ENCODE results near the gene MRGPRX1.

Gene MRGPRX1

GRCh38 chr11:18981897-18982296, 42.7 kb upstream of the MRGPRX1 start:
- ATAC-seq (ENCODE audit: insufficient read depth, low read depth) = no peak
- Histone ChIP-seq H3K9ac (ENCODE audit: low read depth, low read length) (no peak overlapping the region), H3K4me3 (ENCODE audit: low read depth in 1 of 2, low read length in 2 of 2) (no peak overlapping the region), H3K27ac (ENCODE audit: low read length) (no peak overlapping the region), H3K36me3 (ENCODE audit: insufficient read depth, low read length) (no peaks in the 10 kb centered on the region), H4K20me1 (ENCODE audit: insufficient read depth, low read length) (no peaks in the 10 kb centered on the region), H2AFZ (ENCODE audit: low read depth, low read length) (no peak overlapping the region), H3K4me2 (ENCODE audit: insufficient read depth, low read length) (no peak overlapping the region), H3K4me1 (ENCODE audit: insufficient read depth, low read length) (no peaks in the 10 kb centered on the region), H3K27me3 (ENCODE audit: insufficient read depth, low read length, poor library complexity) (peaks cover 6% of the 10 kb centered on the region), H3K9me3 (ENCODE audit: insufficient read depth, low read length, severe bottlenecking) (no peaks in the 10 kb centered on the region), H3K79me2 (ENCODE audit: insufficient read depth, low read length) (no peaks in the 10 kb centered on the region)
- TF ChIP-seq, protein P1, sequence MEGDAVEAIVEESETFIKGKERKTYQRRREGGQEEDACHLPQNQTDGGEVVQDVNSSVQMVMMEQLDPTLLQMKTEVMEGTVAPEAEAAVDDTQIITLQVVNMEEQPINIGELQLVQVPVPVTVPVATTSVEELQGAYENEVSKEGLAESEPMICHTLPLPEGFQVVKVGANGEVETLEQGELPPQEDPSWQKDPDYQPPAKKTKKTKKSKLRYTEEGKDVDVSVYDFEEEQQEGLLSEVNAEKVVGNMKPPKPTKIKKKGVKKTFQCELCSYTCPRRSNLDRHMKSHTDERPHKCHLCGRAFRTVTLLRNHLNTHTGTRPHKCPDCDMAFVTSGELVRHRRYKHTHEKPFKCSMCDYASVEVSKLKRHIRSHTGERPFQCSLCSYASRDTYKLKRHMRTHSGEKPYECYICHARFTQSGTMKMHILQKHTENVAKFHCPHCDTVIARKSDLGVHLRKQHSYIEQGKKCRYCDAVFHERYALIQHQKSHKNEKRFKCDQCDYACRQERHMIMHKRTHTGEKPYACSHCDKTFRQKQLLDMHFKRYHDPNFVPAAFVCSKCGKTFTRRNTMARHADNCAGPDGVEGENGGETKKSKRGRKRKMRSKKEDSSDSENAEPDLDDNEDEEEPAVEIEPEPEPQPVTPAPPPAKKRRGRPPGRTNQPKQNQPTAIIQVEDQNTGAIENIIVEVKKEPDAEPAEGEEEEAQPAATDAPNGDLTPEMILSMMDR (IDR thresholded peaks at IDR 0.05; ENCODE audit: borderline replicate concordance, extremely low read depth, low read length, poor library complexity, severe bottlenecking) = no peak
- no peak for TF ChIP-seq EZH2 (IDR thresholded peaks at IDR 0.05; ENCODE audit: borderline replicate concordance, low read depth, low read length, severe bottlenecking)
- DNase-seq = no peak

- no peak overlapping the region for H3K9ac ChIP-seq (ENCODE audit: low read depth, low read length)
- H3K27ac ChIP-seq (ENCODE audit: low read length) = no peak overlapping the region
- peaks cover 21% of the 10 kb centered on the region for H3K27me3 ChIP-seq (ENCODE audit: insufficient read depth, low read length, poor library complexity)
- H3K9me3 ChIP-seq (ENCODE audit: insufficient read depth, low read length, severe bottlenecking) = no peaks in the 10 kb centered on the region
- no peaks in the 10 kb centered on the region for H3K79me2 ChIP-seq (ENCODE audit: insufficient read depth, low read length)
- TF ChIP-seq EZH2 (IDR thresholded peaks at IDR 0.05; ENCODE audit: borderline replicate concordance, low read depth, low read length, severe bottlenecking) = no peak
- TF ChIP-seq, protein P1 (IDR thresholded peaks at IDR 0.05; ENCODE audit: borderline replicate concordance, extremely low read depth, low read length, poor library complexity, severe bottlenecking) = no peak
- no peaks in the 10 kb centered on the region for H3K36me3 ChIP-seq (ENCODE audit: insufficient read depth, low read length)
- H3K4me3 ChIP-seq (ENCODE audit: low read depth in 1 of 2, low read length in 2 of 2) = no peak overlapping the region
- H2AFZ ChIP-seq (ENCODE audit: low read depth, low read length) = no peak overlapping the region
- no peaks in the 10 kb centered on the region for H4K20me1 ChIP-seq (ENCODE audit: insufficient read depth, low read length)
- DNase-seq = no peak
- H3K4me2 ChIP-seq (ENCODE audit: insufficient read depth, low read length) = no peak overlapping the region
- ATAC-seq (ENCODE audit: insufficient read depth, low read depth) = no peak
- H3K4me1 ChIP-seq (ENCODE audit: insufficient read depth, low read length) = no peaks in the 10 kb centered on the region
Measured at GRCh38 chr11:18974192-18974591, 35.0 kb upstream of the MRGPRX1 start.

- Histone ChIP-seq H3K27me3 (ENCODE audit: insufficient read depth, low read length, poor library complexity) (peaks cover 25% of the 10 kb centered on the region), H3K27ac (ENCODE audit: low read length) (no peak overlapping the region), H3K4me1 (ENCODE audit: insufficient read depth, low read length) (no peaks in the 10 kb centered on the region), H3K4me2 (ENCODE audit: insufficient read depth, low read length) (no peak overlapping the region), H3K79me2 (ENCODE audit: insufficient read depth, low read length) (no peaks in the 10 kb centered on the region), H3K4me3 (ENCODE audit: low read depth in 1 of 2, low read length in 2 of 2) (no peak overlapping the region), H2AFZ (ENCODE audit: low read depth, low read length) (no peak overlapping the region), H3K9ac (ENCODE audit: low read depth, low read length) (no peak overlapping the region), H3K9me3 (ENCODE audit: insufficient read depth, low read length, severe bottlenecking) (no peaks in the 10 kb centered on the region), H3K36me3 (ENCODE audit: insufficient read depth, low read length) (no peaks in the 10 kb centered on the region), H4K20me1 (ENCODE audit: insufficient read depth, low read length) (no peaks in the 10 kb centered on the region)
- no peak for TF ChIP-seq EZH2 (IDR thresholded peaks at IDR 0.05; ENCODE audit: borderline replicate concordance, low read depth, low read length, severe bottlenecking)
- TF ChIP-seq, protein P1 (IDR thresholded peaks at IDR 0.05; ENCODE audit: borderline replicate concordance, extremely low read depth, low read length, poor library complexity, severe bottlenecking) = no peak
- no peak for DNase-seq
- ATAC-seq (ENCODE audit: insufficient read depth, low read depth) = no peak
Measured at GRCh38 chr11:18972336-18972735, 33.1 kb upstream of the MRGPRX1 start.

GRCh38 chr11:18969720-18970119, 30.5 kb upstream of the MRGPRX1 start:
- H3K27ac ChIP-seq (ENCODE audit: low read length) = no peak overlapping the region
- H3K27me3 ChIP-seq (ENCODE audit: insufficient read depth, low read length, poor library complexity) = peaks cover 16% of the 10 kb centered on the region
- H3K4me3 ChIP-seq (ENCODE audit: low read depth in 1 of 2, low read length in 2 of 2) = no peak overlapping the region
- no peaks in the 10 kb centered on the region for H3K36me3 ChIP-seq (ENCODE audit: insufficient read depth, low read length)
- ATAC-seq (ENCODE audit: insufficient read depth, low read depth) (no peak), DNase-seq (no peak)
- no peaks in the 10 kb centered on the region for H3K79me2 ChIP-seq (ENCODE audit: insufficient read depth, low read length)
- H3K9ac ChIP-seq (ENCODE audit: low read depth, low read length) = no peak overlapping the region
- H4K20me1 ChIP-seq (ENCODE audit: insufficient read depth, low read length) = no peaks in the 10 kb centered on the region
- H3K9me3 ChIP-seq (ENCODE audit: insufficient read depth, low read length, severe bottlenecking) = no peaks in the 10 kb centered on the region
- no peak overlapping the region for H2AFZ ChIP-seq (ENCODE audit: low read depth, low read length)
- H3K4me1 ChIP-seq (ENCODE audit: insufficient read depth, low read length) = no peaks in the 10 kb centered on the region
- TF ChIP-seq, protein P1 (IDR thresholded peaks at IDR 0.05; ENCODE audit: borderline replicate concordance, extremely low read depth, low read length, poor library complexity, severe bottlenecking) = no peak
- TF ChIP-seq EZH2 (IDR thresholded peaks at IDR 0.05; ENCODE audit: borderline replicate concordance, low read depth, low read length, severe bottlenecking) = no peak
- no peak overlapping the region for H3K4me2 ChIP-seq (ENCODE audit: insufficient read depth, low read length)

All from DND-41 (cell line).